CD14-positive monocyte (primary cell): ENCODE measurements around the gene EPB41L4A. TPM values are rescaled to one million over a fixed set of nuclear protein-coding genes. Genes with fewer than 3 reads are reported as not detected.

Experiments used
- DNase-seq, 3 donors: peaks; one replicate each; pipeline ENCODE4 v3.0.0-alpha.2; 2011 to 2022
- H2AFZ ChIP-seq: 2 replicates; pipeline ENCODE4 v1.6.0; 2012; ENCODE audit warnings: mild to moderate bottlenecking, low read depth, low read length, inconsistent platforms; ENCODE audit not compliant: insufficient read depth, poor library complexity, severe bottlenecking
- H3K27ac ChIP-seq, 2 donors: 1 replicate in 1 of 2; 2 replicates in 1 of 2; pipeline ENCODE4 v1.5.1; 2012 to 2013; ENCODE audit warnings: low read length in 2 of 2, control low read depth in 1 of 2, inconsistent platforms in 1 of 2, low read depth in 1 of 2, mild to moderate bottlenecking in 1 of 2
- H3K27me3 ChIP-seq, 2 donors: one replicate each; pipeline versions ENCODE4 v1.6.0 to v1.6.1; 2011 to 2013; ENCODE audit warnings: low read length in 2 of 2; ENCODE audit not compliant: control insufficient read depth in 2 of 2, insufficient read depth in 2 of 2
- H3K36me3 ChIP-seq, 2 donors: replicated peaks in 1 of 2; 1 replicate in 1 of 2; 2 replicates in 1 of 2; pipeline versions ENCODE4 v1.5.1 to v1.6.1; 2012 to 2013; ENCODE audit warnings: low read length in 2 of 2, control low read depth in 1 of 2, inconsistent platforms in 1 of 2, mild to moderate bottlenecking in 1 of 2; ENCODE audit not compliant: insufficient read depth in 2 of 2, control insufficient read depth in 1 of 2
- H3K4me1 ChIP-seq, 2 donors: 1 replicate in 1 of 2; 2 replicates in 1 of 2; pipeline versions ENCODE4 v1.5.1 to v1.6.1; 2012 to 2013; ENCODE audit warnings: low read length in 2 of 2, control low read depth in 1 of 2, inconsistent platforms in 1 of 2, mild to moderate bottlenecking in 1 of 2, moderate library complexity in 1 of 2; ENCODE audit not compliant: insufficient read depth in 2 of 2, control insufficient read depth in 1 of 2
- H3K4me2 ChIP-seq: replicated peaks from 2 replicates; pipeline ENCODE3; 2012; ENCODE audit warnings: low read length, moderate library complexity, mild to moderate bottlenecking; ENCODE audit not compliant: poor library complexity, severe bottlenecking; ENCODE audit errors: extremely low read depth
- H3K4me3 ChIP-seq, 3 experiments: fragments of 200-600 bp in 1 of 3; sonication (generic) in 1 of 3; replicated peaks in 1 of 3; 1 replicate in 2 of 3; 2 replicates in 1 of 3; pipeline ENCODE4 v1.5.1; 2011 to 2013; ENCODE audit warnings: low read length in 3 of 3, mild to moderate bottlenecking in 3 of 3, control low read depth in 2 of 3, low read depth in 2 of 3, inconsistent platforms in 1 of 3, moderate library complexity in 1 of 3
- H3K79me2 ChIP-seq: 2 replicates; pipeline ENCODE4 v1.6.0; 2012; ENCODE audit warnings: mild to moderate bottlenecking, control low read depth, inconsistent platforms, low read length, moderate library complexity; ENCODE audit not compliant: insufficient read depth
- H3K9ac ChIP-seq: 2 replicates; pipeline ENCODE4 v1.6.0; 2017; ENCODE audit warnings: low read length, mild to moderate bottlenecking; ENCODE audit not compliant: insufficient read depth, poor library complexity, severe bottlenecking
- H3K9me3 ChIP-seq, 2 donors: replicated peaks in 1 of 2; 1 replicate in 1 of 2; 2 replicates in 1 of 2; pipeline versions ENCODE4 v1.5.1 to v1.6.1; 2012 to 2013; ENCODE audit warnings: low read length in 2 of 2, control low read depth in 1 of 2; ENCODE audit not compliant: control insufficient read depth in 1 of 2, insufficient read depth in 1 of 2
- H4K20me1 ChIP-seq: 2 replicates; pipeline ENCODE4 v1.6.0; 2012; ENCODE audit warnings: mild to moderate bottlenecking, low read length, control low read depth, moderate library complexity; ENCODE audit not compliant: insufficient read depth
- H3K27ac Mint-ChIP-seq, 7 donors: one replicate each; pipeline ENCODE4 v1.8.0; 2020; ENCODE audit warnings: mild to moderate bottlenecking in 7 of 7, mixed read lengths in 7 of 7, moderate library complexity in 6 of 7, inconsistent platforms in 2 of 7
- H3K27me3 Mint-ChIP-seq, 3 donors: one replicate each; pipeline ENCODE4 v1.8.0; 2021 to 2022; ENCODE audit warnings: low read depth in 3 of 3, mild to moderate bottlenecking in 3 of 3, mixed read lengths in 3 of 3, moderate library complexity in 3 of 3, inconsistent platforms in 1 of 3
- H3K36me3 Mint-ChIP-seq, 2 donors: one replicate each; pipeline ENCODE4 v1.8.0; 2020; ENCODE audit warnings: mixed read lengths in 2 of 2, inconsistent platforms in 1 of 2, mild to moderate bottlenecking in 1 of 2
- H3K4me1 Mint-ChIP-seq: one replicate; pipeline ENCODE4 v1.8.0; 2020; ENCODE audit warnings: mild to moderate bottlenecking, mixed read lengths
- H3K4me3 Mint-ChIP-seq, 2 donors: one replicate each; pipeline ENCODE4 v1.8.0; 2020; ENCODE audit warnings: mild to moderate bottlenecking in 2 of 2, mixed read lengths in 2 of 2, moderate library complexity in 1 of 2
- H3K9me3 Mint-ChIP-seq, 7 donors: one replicate each; pipeline ENCODE4 v1.8.0; 2020 to 2022; ENCODE audit warnings: mixed read lengths in 7 of 7, mild to moderate bottlenecking in 6 of 7, moderate library complexity in 6 of 7, inconsistent platforms in 2 of 7
- WGBS: methylation state at CpG from one replicate; pipeline ENCODE4 v1.1.5; 2013; ENCODE audit warnings: missing lambda C conversion rate; ENCODE audit not compliant: insufficient coverage; 5-methylcytosine and 5-hydroxymethylcytosine counted together
- intact Hi-C, 2 donors: fragments of 100-400 bp; cut with micrococcal nuclease; formaldehyde crosslinking; loops; one replicate each; pipeline versions ENCODE4 v1.15.0 to v1.15.1; 2023
- polyA plus RNA-seq, 3 donors: library from polyadenylated mRNA; depleted of rRNA in 1 of 3; unstranded in 2 of 3; stranded (reverse) in 1 of 3; fragments of 300-500 nt in 2 of 3; fragments of >200 nt in 1 of 3; fragmentation: Illumina TruSeq in 2 of 3; gene quantifications; 1 replicate in 2 of 3; 2 replicates in 1 of 3; pipeline ENCODE4 v1.2.3, GENCODE V29; 2012 to 2021
- TF ChIP-seq, protein P1 (sequence below): fragments of 200-600 bp; IDR thresholded peaks from one replicate; pipeline ENCODE4 v1.8.0; 2022; ENCODE audit warnings: antibody characterized with exemption, mild to moderate bottlenecking

Gene EPB41L4A
- polyA plus RNA-seq, 3 donors, result 0.01 to 0.05 TPM; not detected in 1

DNA sequence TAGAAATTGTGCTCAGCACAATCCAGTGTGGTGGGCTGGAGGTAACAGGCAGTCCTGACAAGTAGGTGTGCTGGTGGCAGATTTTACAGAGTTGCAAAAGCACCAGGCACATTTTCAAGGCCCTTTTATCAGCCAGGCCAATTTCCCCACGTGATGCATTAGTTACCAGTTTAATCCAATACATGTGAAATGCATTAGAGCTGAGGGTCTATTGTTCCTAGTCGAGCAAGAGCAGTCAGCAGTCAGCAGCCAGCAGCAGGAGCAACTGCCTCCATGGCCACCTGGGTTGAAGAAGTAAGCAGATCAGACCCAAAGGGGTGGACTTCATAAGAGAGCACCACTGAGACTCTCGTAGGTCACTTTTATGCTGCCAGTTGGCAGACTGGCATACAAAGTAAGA is 76.7 kb downstream of the EPB41L4A start:
- Mint-ChIP-seq H3K36me3 (no peaks in the 10 kb centered on the region), H3K9me3 (peaks cover 0 to 3% (median 0%) of the 10 kb centered on the region in 7 donors)
- H3K4me2 ChIP-seq, result no peak overlapping the region

DNA sequence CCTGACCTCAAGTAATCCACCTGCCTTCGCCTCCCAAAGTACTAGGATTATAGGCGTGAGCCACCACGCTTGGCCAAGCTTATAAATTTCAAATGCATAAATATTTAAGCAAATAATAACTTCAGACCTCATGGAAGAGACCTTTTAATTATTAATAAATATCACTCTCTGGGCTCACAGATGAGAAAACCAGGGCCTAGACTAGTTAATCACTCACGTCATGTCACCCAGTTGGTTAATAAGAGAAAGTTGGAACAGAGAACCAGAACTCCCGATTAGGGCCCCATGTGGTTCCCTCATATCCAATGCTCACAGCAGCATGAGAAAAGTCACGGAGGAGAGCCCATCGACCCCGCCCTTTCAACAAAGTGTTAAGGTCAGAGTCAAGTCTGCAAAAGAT is 79.3 kb downstream of the EPB41L4A start:
- H3K27me3 Mint-ChIP-seq, result peaks cover 0 to 8% (median 4%) of the 10 kb centered on the region in 3 donors
- Histone ChIP-seq H3K27ac (no peak overlapping the region), H3K36me3 (no peaks in the 10 kb centered on the region), H4K20me1 (no peaks in the 10 kb centered on the region), H3K9ac (no peak overlapping the region), H3K27me3 (no peaks in the 10 kb centered on the region), H3K4me2 (no peak overlapping the region), H2AFZ (no peak overlapping the region), H3K79me2 (no peaks in the 10 kb centered on the region), H3K9me3 (no peaks in the 10 kb centered on the region), H3K4me1 (no peaks in the 10 kb centered on the region), H3K4me3 (no peak overlapping the region)
- TF ChIP-seq, protein P1, sequence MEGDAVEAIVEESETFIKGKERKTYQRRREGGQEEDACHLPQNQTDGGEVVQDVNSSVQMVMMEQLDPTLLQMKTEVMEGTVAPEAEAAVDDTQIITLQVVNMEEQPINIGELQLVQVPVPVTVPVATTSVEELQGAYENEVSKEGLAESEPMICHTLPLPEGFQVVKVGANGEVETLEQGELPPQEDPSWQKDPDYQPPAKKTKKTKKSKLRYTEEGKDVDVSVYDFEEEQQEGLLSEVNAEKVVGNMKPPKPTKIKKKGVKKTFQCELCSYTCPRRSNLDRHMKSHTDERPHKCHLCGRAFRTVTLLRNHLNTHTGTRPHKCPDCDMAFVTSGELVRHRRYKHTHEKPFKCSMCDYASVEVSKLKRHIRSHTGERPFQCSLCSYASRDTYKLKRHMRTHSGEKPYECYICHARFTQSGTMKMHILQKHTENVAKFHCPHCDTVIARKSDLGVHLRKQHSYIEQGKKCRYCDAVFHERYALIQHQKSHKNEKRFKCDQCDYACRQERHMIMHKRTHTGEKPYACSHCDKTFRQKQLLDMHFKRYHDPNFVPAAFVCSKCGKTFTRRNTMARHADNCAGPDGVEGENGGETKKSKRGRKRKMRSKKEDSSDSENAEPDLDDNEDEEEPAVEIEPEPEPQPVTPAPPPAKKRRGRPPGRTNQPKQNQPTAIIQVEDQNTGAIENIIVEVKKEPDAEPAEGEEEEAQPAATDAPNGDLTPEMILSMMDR, result no peak
- no peaks in the 10 kb centered on the region for H3K36me3 Mint-ChIP-seq
- 100% methylated on average over 2 of the region's 8 CpGs for WGBS
- H3K4me1 Mint-ChIP-seq, result no peaks in the 10 kb centered on the region
- DNase-seq, result no peak
- no peak overlapping the region for H3K27ac Mint-ChIP-seq
- intact Hi-C loops, result no loop called here
- H3K4me3 Mint-ChIP-seq, result no peak overlapping the region
- H3K9me3 Mint-ChIP-seq, result peaks cover 0 to 3% (median 1%) of the 10 kb centered on the region in 7 donors

More for the DNA sequence above, 76.7 kb downstream of the EPB41L4A start:
- no peak overlapping the region for H3K4me3 Mint-ChIP-seq
- no peak for DNase-seq
- intact Hi-C loops, result no loop called here
- no peak overlapping the region for H3K4me3 ChIP-seq
- no peak overlapping the region for H3K27ac Mint-ChIP-seq
- 60% methylated on average over 2 of the region's 3 CpGs for WGBS
- H3K27me3 Mint-ChIP-seq, result peaks cover 0 to 5% (median 0%) of the 10 kb centered on the region in 3 donors
- TF ChIP-seq, protein P1, result no peak
- H2AFZ ChIP-seq, result no peak overlapping the region
- H3K36me3 ChIP-seq, result no peaks in the 10 kb centered on the region
- H3K9me3 ChIP-seq, result no peaks in the 10 kb centered on the region
- no peaks in the 10 kb centered on the region for H3K4me1 ChIP-seq
- H3K27ac ChIP-seq, result no peak overlapping the region
- H3K79me2 ChIP-seq, result no peaks in the 10 kb centered on the region
- H3K27me3 ChIP-seq, result no peaks in the 10 kb centered on the region
- H3K4me1 Mint-ChIP-seq, result no peaks in the 10 kb centered on the region
- no peaks in the 10 kb centered on the region for H4K20me1 ChIP-seq
- H3K9ac ChIP-seq, result no peak overlapping the region
